Thyroid gland (tissue), 4 donors: ENCODE data around the gene NT5DC4. TPM values are rescaled to one million over a fixed set of nuclear protein-coding genes. Genes with fewer than 3 reads are reported as not detected.

Experiments used
- DNase-seq, 2 donors: peaks; one replicate each; pipeline ENCODE4 v3.0.0-alpha.2; 2019
- H3K27ac ChIP-seq, 3 donors: fragments of 200-600 bp; sonication (generic); 1 replicate in 2 of 3; 2 replicates in 1 of 3; pipeline ENCODE4 v1.5.1; 2016 to 2019; ENCODE audit warnings: mild to moderate bottlenecking in 1 of 3, moderate library complexity in 1 of 3
- H3K27me3 ChIP-seq: fragments of 200-600 bp; sonication (generic); one replicate; pipeline ENCODE4 v1.5.1; 2019
- H3K36me3 ChIP-seq, 2 donors: fragments of 200-600 bp; sonication (generic); one replicate each; pipeline ENCODE4 v1.5.1; 2016 to 2019
- H3K4me1 ChIP-seq, 2 donors: fragments of 200-600 bp; sonication (generic); one replicate each; pipeline ENCODE4 v1.5.1; 2017 to 2019
- H3K4me3 ChIP-seq, 3 donors: fragments of 200-600 bp; sonication (generic); replicated peaks in 1 of 3; 1 replicate in 2 of 3; 2 replicates in 1 of 3; pipeline ENCODE4 v1.5.1; 2016; ENCODE audit warnings: mild to moderate bottlenecking in 1 of 3
- H3K9me3 ChIP-seq: fragments of 200-600 bp; sonication (generic); one replicate; pipeline ENCODE4 v1.5.1; 2017
- CTCF ChIP-seq, 6 experiments: fragments of 200-600 bp in 3 of 6; fragments of 450-650 bp in 3 of 6; sonication (generic) in 3 of 6; IDR thresholded peaks; one replicate each; pipeline ENCODE4 v1.5.1; 2016 to 2019; ENCODE audit warnings: antibody characterized with exemption in 6 of 6, mild to moderate bottlenecking in 2 of 6, inconsistent platforms in 1 of 6, moderate library complexity in 1 of 6
- POLR2A ChIP-seq, 2 donors: fragments of 450-650 bp; IDR thresholded peaks; one replicate each; pipeline ENCODE4 v1.6.1; 2017; ENCODE audit warnings: antibody characterized with exemption in 2 of 2, mild to moderate bottlenecking in 2 of 2, moderate library complexity in 1 of 2
- WGBS, 2 donors: methylation state at CpG; one replicate each; pipeline ENCODE4 v1.1.5; 2017; 5-methylcytosine and 5-hydroxymethylcytosine counted together
- intact Hi-C: fragments of 100-400 bp; cut with DNase I; formaldehyde crosslinking; loops from one replicate; pipeline ENCODE4 v1.15.1; 2023
- total RNA-seq, 4 donors: library from RNA; depleted of rRNA; stranded (reverse); fragments of >200 nt; gene quantifications; one replicate each; pipeline ENCODE4 v1.2.3, GENCODE V29; 2016

The NT5DC4 gene
- total RNA-seq, 4 donors from 2014 or later, result not detected

- 89 to 94% methylated on average over 4 of the region's 4 CpGs for WGBS, 2 donors
- no peaks in the 10 kb centered on the region for H3K9me3 ChIP-seq
- intact Hi-C loops, result no loop called here
- no peaks in the 10 kb centered on the region for H3K4me1 ChIP-seq
- H3K27me3 ChIP-seq, result no peaks in the 10 kb centered on the region
- DNase-seq, result no peak
- H3K4me3 ChIP-seq, result no peak overlapping the region
- TF ChIP-seq POLR2A (IDR thresholded peaks at IDR 0.05), result no peak
- no peak for TF ChIP-seq CTCF (IDR thresholded peaks at IDR 0.05)
- H3K27ac ChIP-seq, result no peak overlapping the region
- no peaks in the 10 kb centered on the region for H3K36me3 ChIP-seq
Observed at GRCh38 chr2:112787729-112788393, 67.0 kb downstream of the NT5DC4 start.

- Histone ChIP-seq H3K4me1 (no peaks in the 10 kb centered on the region), H3K4me3 (no peak overlapping the region), H3K36me3 (no peaks in the 10 kb centered on the region), H3K27me3 (no peaks in the 10 kb centered on the region), H3K27ac (no peak overlapping the region), H3K9me3 (no peaks in the 10 kb centered on the region)
- intact Hi-C loops, result no loop called here
- TF ChIP-seq CTCF (IDR thresholded peaks at IDR 0.05), result no peak
- TF ChIP-seq POLR2A (IDR thresholded peaks at IDR 0.05), result no peak
- DNase-seq, result no peak
- WGBS, 2 donors, result 88 to 91% methylated on average over 3 of the region's 3 CpGs
Observed at GRCh38 chr2:112788653-112789052, 67.8 kb downstream of the NT5DC4 start.

Other genes starting within 250 kb of the NT5DC4 start
- 10 to 100 TPM; 12.0 to 22.2 (median 19.0) TPM for gene TTL, start 238.9 kb upstream of the NT5DC4 start, total RNA-seq
- gene POLR1B, start 178.6 kb upstream of the NT5DC4 start, total RNA-seq, result 10 to 100 TPM; 18.5 to 27.4 (median 23.2) TPM
- 10 to 100 TPM; 14.6 to 70.6 (median 29.1) TPM for gene CHCHD5, start 136.4 kb upstream of the NT5DC4 start, total RNA-seq
- 10 to 100 TPM; 15.6 to 40.3 (median 23.9) TPM for gene SLC20A1, start 75.1 kb upstream of the NT5DC4 start, total RNA-seq
- gene CKAP2L, start 43.6 kb downstream of the NT5DC4 start, total RNA-seq, result under 1 TPM in 3 of 4 donors, not detected in 1; 0.13 to 0.29 (median 0.22) TPM
- under 1 TPM in 1 of 4 donors, not detected in 3; 0.40 TPM for gene IL1A, start 63.5 kb downstream of the NT5DC4 start, total RNA-seq
- gene IL1B, start 115.8 kb downstream of the NT5DC4 start, total RNA-seq, result 1 to 10 TPM in 1 of 4 donors, under 1 TPM in 1, not detected in 2; 0.27 to 1.3 TPM
- not detected for gene IL37, start 190.1 kb downstream of the NT5DC4 start, total RNA-seq